Esophagus mucosa (tissue), 1 donor: ENCODE results near the gene NR1D2. TPM values are rescaled to one million over a fixed set of nuclear protein-coding genes. Genes with fewer than 3 reads are reported as not detected.
"Not testable (repeated sequence)": the region's sequence is repeated elsewhere in the genome, so short reads cannot be mapped to it uniquely, and the experiment has no call there.

Source experiments
- ATAC-seq: fragments of 200-7000 bp; cut with Tn5 transposase; one replicate; pipeline ENCODE4 v1.9.1; 2020
- total RNA-seq: library from RNA; stranded (reverse); gene quantifications from one replicate; pipeline ENCODE4 v1.2.4, GENCODE V29; 2023
- donor health status: DM: yes; HTN: yes; CAD: no.

Gene NR1D2
- total RNA-seq, 1 donor from 2014 or later, result 14.1 TPM

DNA sequence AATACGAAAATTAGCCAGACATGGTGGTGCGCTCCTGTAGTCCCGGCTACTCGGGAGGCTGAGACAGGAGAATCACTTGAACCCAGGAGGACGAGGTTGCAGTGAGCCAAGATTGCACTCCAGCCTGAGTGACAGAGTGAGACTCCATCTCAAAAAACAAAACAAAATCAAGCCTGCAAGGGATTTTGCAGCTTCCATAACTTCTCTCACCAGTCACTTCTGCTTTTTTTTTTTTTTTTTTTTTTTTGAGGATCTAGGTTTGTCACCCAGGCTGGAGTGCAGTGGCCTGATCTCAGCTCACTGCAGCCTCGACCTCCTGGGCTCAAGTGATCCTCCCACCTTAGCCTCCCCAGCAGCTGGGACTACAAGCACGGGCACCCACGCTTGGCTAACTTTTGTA lies 65.7 kb downstream of the NR1D2 start:
- ATAC-seq, result not testable (repeated sequence)

GRCh38 chr3:24012589-24013269 lies 67.6 kb downstream of the NR1D2 start:
- peak; percentile 59 for ATAC-seq

DNA sequence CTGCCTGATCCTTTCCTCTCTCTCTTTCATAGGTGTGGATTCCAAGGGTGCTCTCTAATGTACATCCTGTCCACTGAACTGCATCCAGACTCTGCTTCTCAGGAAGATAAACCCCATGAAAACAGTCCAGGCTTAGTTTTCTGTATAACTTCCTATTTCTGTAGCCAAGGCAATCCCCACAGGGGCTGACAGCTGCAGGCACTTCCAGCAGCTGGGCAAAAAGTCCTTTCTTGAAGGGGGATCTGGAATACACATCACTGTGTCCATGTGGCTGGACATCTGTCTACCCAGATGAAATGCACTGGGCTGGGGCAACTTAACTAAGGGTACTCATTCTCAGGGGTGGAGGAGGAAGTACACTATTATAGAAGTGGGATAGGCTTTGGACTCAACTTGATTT lies 72.2 kb downstream of the NR1D2 start:
- ATAC-seq, result no peak

DNA sequence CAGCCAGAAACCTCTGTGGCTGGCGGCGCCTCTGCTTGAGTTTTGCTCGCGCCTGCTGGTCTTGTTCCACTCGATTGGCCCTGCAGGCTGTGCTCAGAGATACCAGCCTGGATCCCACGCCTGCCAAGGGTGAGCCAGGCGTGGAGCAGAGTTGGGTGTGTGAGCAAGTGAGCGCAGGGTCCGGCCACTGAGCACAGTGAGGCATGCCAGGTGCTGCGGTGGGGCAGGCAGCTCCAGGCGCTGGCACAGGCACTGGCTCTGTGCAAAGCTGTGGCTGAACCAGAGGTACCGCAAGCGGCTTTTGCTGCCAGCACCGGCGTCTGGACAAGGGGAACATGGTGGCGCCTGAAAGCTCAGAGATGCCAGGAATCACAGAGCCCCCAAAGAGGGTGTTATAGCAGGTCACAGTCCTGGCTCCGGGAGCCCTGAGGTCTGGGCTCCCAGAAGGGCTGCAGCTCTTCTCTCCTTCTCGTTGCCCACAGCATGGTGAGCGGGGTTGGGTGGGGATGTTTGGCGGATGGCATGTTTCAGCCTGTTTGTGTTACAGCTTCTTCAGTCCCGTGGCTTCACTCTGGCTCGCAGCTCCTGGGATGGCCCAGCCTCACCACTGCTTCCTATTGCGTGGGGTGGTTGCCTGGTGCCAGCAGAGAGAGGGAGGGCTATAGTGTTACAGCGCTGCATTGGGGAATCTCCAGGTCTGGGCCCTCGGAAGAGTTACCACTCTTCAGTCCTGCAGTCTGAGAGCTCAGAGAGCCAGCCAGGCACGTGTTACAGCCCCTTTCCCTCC lies 73.9 kb downstream of the NR1D2 start:
- peak; percentile 93 for ATAC-seq

- ATAC-seq, result peak; percentile 27
Measured at GRCh38 chr3:24019585-24019984, 74.5 kb downstream of the NR1D2 start.

DNA sequence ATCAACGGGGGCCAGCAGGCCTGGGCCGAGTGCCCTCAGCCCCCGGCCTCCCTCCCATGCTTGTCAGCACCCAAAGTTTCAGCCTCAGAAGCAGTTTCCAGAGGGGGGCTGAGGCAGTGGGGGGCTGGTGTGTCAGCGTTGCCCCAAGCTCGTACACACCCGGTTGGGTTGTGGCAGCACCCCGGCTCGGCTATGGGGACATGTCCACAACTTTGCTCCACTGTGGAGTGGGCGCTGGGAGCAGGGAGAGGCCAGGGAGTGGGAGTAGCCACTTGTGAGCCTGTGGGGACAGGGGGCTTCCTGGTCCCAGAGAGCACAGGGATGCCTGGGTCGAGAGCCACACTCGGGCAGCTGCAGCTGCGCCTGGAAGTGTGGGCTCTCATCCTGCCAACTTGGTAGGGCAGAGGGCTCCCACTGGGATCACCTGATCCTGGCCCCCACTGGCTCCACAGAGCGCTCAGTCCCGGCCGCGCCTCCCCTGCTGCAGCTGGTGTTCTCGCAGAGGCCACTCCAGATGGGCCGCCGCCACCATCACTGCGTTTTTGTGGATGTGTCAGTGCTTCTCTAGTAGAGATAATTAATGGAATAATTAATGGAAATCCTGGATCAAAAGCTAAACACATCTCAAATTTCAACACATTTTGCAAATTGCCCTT lies 75.1 kb downstream of the NR1D2 start:
- ATAC-seq, result no peak

GRCh38 chr3:24023197-24023596 lies 78.1 kb downstream of the NR1D2 start:
- no peak for ATAC-seq

- no peak for ATAC-seq
Measured at GRCh38 chr3:24025805-24026204, 80.7 kb downstream of the NR1D2 start.

GRCh38 chr3:24026665-24027064 lies 81.6 kb downstream of the NR1D2 start:
- not testable (repeated sequence) for ATAC-seq

DNA sequence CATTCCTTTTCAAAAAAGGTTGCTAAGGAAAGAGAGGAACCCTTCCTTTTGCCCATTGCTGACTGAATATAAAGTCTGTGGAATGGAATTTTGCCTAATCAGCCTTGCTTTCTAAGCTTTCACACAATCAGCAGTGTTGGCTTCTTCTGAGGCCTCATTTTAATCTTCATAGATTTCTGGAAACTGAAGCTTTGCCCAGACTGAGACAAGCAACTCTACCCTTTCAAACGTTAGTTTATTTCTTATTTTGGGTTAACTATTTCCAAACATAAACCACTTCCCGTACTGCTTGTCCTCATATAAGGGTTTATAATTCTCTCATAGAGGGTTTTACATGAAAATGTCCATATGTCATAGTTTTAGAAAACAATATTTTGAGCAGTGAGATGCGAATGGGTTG lies 82.9 kb downstream of the NR1D2 start:
- no peak for ATAC-seq

Other genes with a start within 250 kb of the NR1D2 start
- gene UBE2E1, start 139.3 kb upstream of the NR1D2 start, total RNA-seq, result 96.6 TPM
- gene NKIRAS1, start 28.3 kb upstream of the NR1D2 start, total RNA-seq, result 4.1 TPM
- 1,347 TPM for gene RPL15, start 28.2 kb upstream of the NR1D2 start, total RNA-seq